Heart left ventricle (tissue), 16 donors: Measurements from ENCODE around the gene PHF24. TPM values are rescaled to one million over a fixed set of nuclear protein-coding genes. Genes with fewer than 3 reads are reported as not detected.
"Not testable (repeated sequence)": the region's sequence is repeated elsewhere in the genome, so short reads cannot be mapped to it uniquely, and the experiment has no call there.

Source experiments
- ATAC-seq, 4 donors: fragments of 200-7000 bp; cut with Tn5 transposase; one replicate each; pipeline ENCODE4 v1.9.1; 2020 to 2022; ENCODE audit warnings: moderate library complexity in 4 of 4, mild to moderate bottlenecking in 3 of 4, moderate number of reproducible peaks in 1 of 4
- DNase-seq, 5 donors: peaks; one replicate each; pipeline ENCODE4 v3.0.0-alpha.2; 2020
- H3K27ac ChIP-seq, 12 donors: fragments of 200-600 bp; sonication (generic) in 4 of 12; one replicate each; pipeline versions ENCODE4 v1.5.0 to v1.8.0; 2016 to 2022; ENCODE audit warnings: mild to moderate bottlenecking in 2 of 12
- H3K27me3 ChIP-seq, 9 donors: fragments of 200-600 bp; sonication (generic) in 2 of 9; one replicate each; pipeline versions ENCODE4 v1.5.1 to v1.8.0; 2016 to 2022; ENCODE audit warnings: mild to moderate bottlenecking in 3 of 9
- H3K36me3 ChIP-seq, 9 donors: fragments of 200-600 bp; sonication (generic) in 2 of 9; one replicate each; pipeline versions ENCODE4 v1.5.0 to v1.8.0; 2018 to 2022; ENCODE audit warnings: mild to moderate bottlenecking in 2 of 9
- H3K4me1 ChIP-seq, 12 donors: fragments of 200-600 bp; sonication (generic) in 4 of 12; one replicate each; pipeline versions ENCODE4 v1.5.0 to v1.8.0; 2016 to 2022; ENCODE audit warnings: mild to moderate bottlenecking in 3 of 12
- H3K4me3 ChIP-seq, 12 donors: fragments of 200-600 bp; sonication (generic) in 4 of 12; one replicate each; pipeline versions ENCODE4 v1.5.0 to v1.8.0; 2017 to 2022; ENCODE audit warnings: mild to moderate bottlenecking in 9 of 12, moderate library complexity in 4 of 12
- H3K9me3 ChIP-seq, 12 donors: fragments of 200-600 bp; sonication (generic) in 4 of 12; one replicate each; pipeline versions ENCODE4 v1.5.0 to v1.8.0; 2016 to 2022; ENCODE audit warnings: mild to moderate bottlenecking in 1 of 12
- POLR2A ChIP-seq, 2 donors: fragments of 450-650 bp; IDR thresholded peaks; one replicate each; pipeline ENCODE4 v1.6.1; 2017; ENCODE audit warnings: antibody characterized with exemption in 2 of 2, mild to moderate bottlenecking in 2 of 2, moderate library complexity in 2 of 2
- WGBS, 4 donors: extraction: QIAGEN DNeasy Blood & Tissue Kit in 2 of 4; methylation state at CpG; one replicate each; pipeline versions ENCODE4 v1.1.5 to v1.1.7; 2013 to 2018; 5-methylcytosine and 5-hydroxymethylcytosine counted together
- intact Hi-C, 10 donors: fragments of 100-400 bp; cut with DNase I; formaldehyde crosslinking; loops; one replicate each; pipeline versions ENCODE4 v1.11.1 to v1.14.2; 2022
- polyA plus RNA-seq, 2 donors: library from polyadenylated mRNA; stranded (reverse); fragments of 200-250 nt; gene quantifications; one replicate each; pipeline ENCODE4 v1.2.3, GENCODE V29; 2013
- total RNA-seq, 9 donors: library from RNA; depleted of rRNA in 2 of 9; stranded (reverse); fragments of >200 nt in 2 of 9; fragmentation: NEBNext Ultra II Directional in 3 of 9; extraction: Animal tissue kit (Norgen Biotek cat#: 25700) in 3 of 9; gene quantifications; one replicate each; pipeline versions ENCODE4 v1.1.0 to v1.2.4, GENCODE V29; 2016 to 2023
- TF ChIP-seq, protein P1 (sequence below), 12 donors: fragments of 200-600 bp; sonication (generic) in 4 of 12; IDR thresholded peaks; one replicate each; pipeline versions ENCODE4 v1.5.0 to v1.8.0; 2018 to 2022; ENCODE audit warnings: antibody characterized with exemption in 12 of 12, mild to moderate bottlenecking in 5 of 12
- donor health status: ischemic (EF 13 %, LVEDD 7.1; RV severe dilation, severe dysfunction).
- donor health status: healthy with polysubstance abuse.
- donor health status: DM: no; HTN: yes; CAD: no.
- donor health status: DM: no; HTN: no; CAD: no.
- donor health status: ischemic (EF 25% LVEDD 6.9; RV normal size, moderate dysfunction).
- donor health status: ischemic (EF 25% LVEDD 5.7; RV mildly dilated, moderate dysfunction).
- donor health status: healthy.
- donor health status: DM: yes; HTN: yes; CAD: no.
- donor health status: ischemic (EF 35%, LVEDD 5.7; RV mildly dilated, moderate dysfunction).
- donor health status: nonischemic (EF 11% LVEDD 7.7; RV severe dilation, severe dysfunction).
- donor health status: DM: yes; HTN: yes; CAD: no.
- donor health status: PGD.
- donor health status: ischemic (EF 29% LVEDD 5.4; RV normal size, mild dysfunction).
- donor health status: nonischemic (EF 23%, LVEDD 6.1; RV moderate dilation, normal function).

The PHF24 gene
- total and polyA plus RNA-seq, 11 donors, result 0.06 to 2.2 (median 0.24) TPM; not detected in 1

DNA sequence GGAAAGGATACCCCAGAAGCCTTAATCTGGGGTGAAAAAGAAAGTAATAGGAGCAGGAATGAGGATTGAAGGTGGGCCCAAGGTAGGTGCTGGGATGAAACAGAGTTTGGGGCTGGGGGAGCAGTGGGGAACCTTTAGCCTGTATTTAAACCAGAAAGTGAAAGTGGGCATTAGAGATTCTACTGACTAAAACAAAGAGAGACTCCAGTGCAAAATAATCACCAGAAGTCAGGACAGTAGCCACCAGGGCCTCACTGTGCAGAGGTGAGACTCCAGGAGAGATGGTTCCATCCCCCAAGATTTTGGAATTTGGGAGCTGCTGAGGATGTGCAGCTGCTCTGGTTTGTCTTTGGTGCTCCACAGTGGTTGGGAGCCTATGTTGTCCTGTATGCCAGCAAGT, 44.5 kb downstream of the PHF24 start:
- Histone ChIP-seq H3K27me3 (no peaks in the 10 kb centered on the region), H3K36me3 (peaks cover 0 to 8% (median 2%) of the 10 kb centered on the region in 9 donors), H3K4me3 (no peak overlapping the region), H3K27ac (no peak overlapping the region), H3K9me3 (no peaks in the 10 kb centered on the region), H3K4me1 (peaks cover 0 to 8% (median 1%) of the 10 kb centered on the region in 12 donors)
- ATAC-seq (peak in 1 of 4 donors; percentile 10), DNase-seq (no peak)
- TF ChIP-seq POLR2A (IDR thresholded peaks at IDR 0.05), result no peak
- TF ChIP-seq, protein P1, sequence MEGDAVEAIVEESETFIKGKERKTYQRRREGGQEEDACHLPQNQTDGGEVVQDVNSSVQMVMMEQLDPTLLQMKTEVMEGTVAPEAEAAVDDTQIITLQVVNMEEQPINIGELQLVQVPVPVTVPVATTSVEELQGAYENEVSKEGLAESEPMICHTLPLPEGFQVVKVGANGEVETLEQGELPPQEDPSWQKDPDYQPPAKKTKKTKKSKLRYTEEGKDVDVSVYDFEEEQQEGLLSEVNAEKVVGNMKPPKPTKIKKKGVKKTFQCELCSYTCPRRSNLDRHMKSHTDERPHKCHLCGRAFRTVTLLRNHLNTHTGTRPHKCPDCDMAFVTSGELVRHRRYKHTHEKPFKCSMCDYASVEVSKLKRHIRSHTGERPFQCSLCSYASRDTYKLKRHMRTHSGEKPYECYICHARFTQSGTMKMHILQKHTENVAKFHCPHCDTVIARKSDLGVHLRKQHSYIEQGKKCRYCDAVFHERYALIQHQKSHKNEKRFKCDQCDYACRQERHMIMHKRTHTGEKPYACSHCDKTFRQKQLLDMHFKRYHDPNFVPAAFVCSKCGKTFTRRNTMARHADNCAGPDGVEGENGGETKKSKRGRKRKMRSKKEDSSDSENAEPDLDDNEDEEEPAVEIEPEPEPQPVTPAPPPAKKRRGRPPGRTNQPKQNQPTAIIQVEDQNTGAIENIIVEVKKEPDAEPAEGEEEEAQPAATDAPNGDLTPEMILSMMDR (IDR thresholded peaks at IDR 0.05), result no peak
- intact Hi-C loops, result no loop called here

DNA sequence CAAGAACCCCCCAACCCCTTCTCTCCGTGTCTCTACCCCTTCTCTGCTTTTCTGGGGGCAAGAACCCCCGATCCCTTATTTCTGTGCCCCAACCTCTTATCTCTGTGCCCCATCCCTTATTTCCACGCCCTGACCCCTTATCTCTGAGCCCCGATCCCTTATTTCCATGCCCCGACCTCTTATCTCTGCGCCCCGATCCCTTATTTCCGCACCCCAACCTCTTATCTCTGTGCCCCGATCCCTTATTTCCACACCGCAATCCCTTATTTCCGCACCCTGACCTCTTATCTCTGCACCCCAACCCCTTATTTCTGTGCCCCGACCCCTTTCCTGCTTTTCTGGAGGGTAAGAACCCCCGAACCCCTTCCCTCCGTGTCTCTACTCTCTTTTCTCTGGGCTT, 46.2 kb downstream of the PHF24 start:
- intact Hi-C loops, DNase-seq: not testable (repeated sequence)

DNA sequence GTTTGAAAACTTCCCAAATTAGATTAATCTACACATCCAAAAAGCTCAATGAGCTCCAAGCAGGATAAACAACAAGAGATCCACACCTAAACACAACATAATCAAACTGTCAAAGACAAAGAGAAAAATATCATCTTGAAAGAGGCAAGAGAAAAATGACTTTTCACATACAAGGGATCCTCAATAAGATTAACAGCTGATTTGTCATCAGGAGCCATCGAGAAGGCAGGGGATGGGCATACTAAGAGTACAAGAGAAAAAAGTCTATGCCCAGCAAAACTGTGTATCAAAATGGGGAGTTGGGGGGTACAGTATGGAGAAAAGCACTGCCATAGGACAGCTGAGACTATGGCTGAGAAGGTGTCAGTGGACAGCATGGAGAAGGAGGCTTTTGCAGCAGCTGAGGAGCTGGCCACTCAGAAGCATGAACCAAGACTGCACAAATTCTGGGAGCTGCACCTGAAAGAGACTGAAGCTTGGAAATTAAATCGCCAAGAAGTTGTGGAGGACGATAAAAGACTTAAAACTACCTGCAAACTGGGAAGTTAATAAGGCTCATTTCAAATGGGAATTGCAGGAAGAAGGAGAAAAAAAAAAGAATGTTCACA, 52.4 kb downstream of the PHF24 start:
- WGBS, 4 donors, result 93 to 96% (median 95%) methylated on average over 3 of the region's 3 CpGs
- no peaks in the 10 kb centered on the region for H3K27me3 ChIP-seq
- no peaks in the 10 kb centered on the region for H3K4me1 ChIP-seq
- no peak overlapping the region for H3K27ac ChIP-seq
- no peak overlapping the region for H3K4me3 ChIP-seq
- H3K9me3 ChIP-seq, result peaks cover 0 to 23% (median 8%) of the 10 kb centered on the region in 12 donors
- TF ChIP-seq, protein P1 (IDR thresholded peaks at IDR 0.05), result no peak
- TF ChIP-seq POLR2A (IDR thresholded peaks at IDR 0.05), result no peak
- no peak for ATAC-seq
- intact Hi-C loops, result no loop called here
- peaks cover 0 to 54% (median 35%) of the 10 kb centered on the region in 9 donors for H3K36me3 ChIP-seq
- DNase-seq, result no peak

More for the DNA sequence above, 46.2 kb downstream of the PHF24 start:
- not testable (repeated sequence) for H3K27ac ChIP-seq, H3K27me3 ChIP-seq, H3K4me3 ChIP-seq, H3K36me3 ChIP-seq, H3K4me1 ChIP-seq, ATAC-seq, H3K9me3 ChIP-seq
- 85 to 90% (median 86%) methylated on average over 14 of the region's 14 CpGs for WGBS, 4 donors

DNA sequence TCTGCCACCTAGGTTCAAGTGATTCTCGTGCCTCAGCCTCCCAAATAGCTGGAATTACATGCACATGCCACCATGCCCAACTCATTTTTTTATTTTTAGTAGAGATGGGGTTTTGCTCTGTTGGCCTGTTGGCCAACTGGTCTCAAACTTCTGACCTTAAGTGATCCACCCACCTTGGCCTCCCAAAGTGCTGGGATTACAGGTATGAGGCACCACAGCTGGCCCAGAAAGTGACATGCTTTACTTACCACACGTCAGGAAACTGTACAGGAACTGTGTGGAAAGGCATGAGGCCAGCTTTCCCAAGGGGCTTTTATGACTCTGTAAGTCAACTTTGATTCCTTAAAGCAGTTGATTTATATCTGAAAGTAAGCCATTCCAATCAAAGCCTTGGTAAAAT, 56.4 kb downstream of the PHF24 start:
- H3K9me3 ChIP-seq, result peaks cover 0 to 23% (median 8%) of the 10 kb centered on the region in 12 donors
- TF ChIP-seq, protein P1 (IDR thresholded peaks at IDR 0.05), result no peak
- no peak for TF ChIP-seq POLR2A (IDR thresholded peaks at IDR 0.05)
- no peak overlapping the region for H3K4me3 ChIP-seq
- H3K27me3 ChIP-seq, result no peaks in the 10 kb centered on the region
- DNase-seq (no peak), ATAC-seq (no peak)
- 65 to 82% (median 69%) methylated on average over 2 of the region's 2 CpGs for WGBS, 4 donors
- H3K36me3 ChIP-seq, result peaks cover 0 to 67% (median 35%) of the 10 kb centered on the region in 9 donors
- no peaks in the 10 kb centered on the region for H3K4me1 ChIP-seq
- no peak overlapping the region for H3K27ac ChIP-seq
- intact Hi-C loops, result no loop called here

DNA sequence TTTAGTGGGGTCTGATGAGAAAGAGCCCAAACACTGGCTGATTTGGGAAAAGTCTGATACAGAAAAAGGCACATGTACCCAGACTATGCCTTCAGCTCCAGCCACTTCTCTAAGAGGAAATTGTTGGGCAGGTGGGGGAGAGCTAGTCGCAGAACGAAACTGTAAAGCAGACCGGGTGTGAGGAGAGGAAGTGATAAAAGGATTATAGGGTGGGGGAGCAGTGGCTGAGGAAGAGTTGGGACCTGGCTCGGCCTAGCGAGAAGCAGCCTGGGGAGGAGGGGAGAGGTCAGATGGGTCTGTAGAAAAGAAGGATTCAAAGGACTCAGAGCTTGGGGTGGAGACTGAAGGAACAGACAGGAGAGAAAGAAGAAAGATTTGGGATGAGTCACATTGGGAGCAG, 65.4 kb downstream of the PHF24 start:
- H3K27me3 ChIP-seq, H3K9me3 ChIP-seq, ATAC-seq, H3K4me3 ChIP-seq, H3K27ac ChIP-seq, DNase-seq, intact Hi-C loops: not testable (repeated sequence)
- WGBS, 4 donors, result 52 to 67% (median 62%) methylated on average over 5 of the region's 5 CpGs
- H3K4me1 ChIP-seq, result peaks cover 0 to 14% (median 8%) of the 10 kb centered on the region in 12 donors
- H3K36me3 ChIP-seq, result peaks cover 0 to 47% (median 17%) of the 10 kb centered on the region in 9 donors
